Measurements from ENCODE around the gene NKG7.

Gene NKG7

GRCh38 chr19:51333836-51334460 is 38.5 kb downstream of the NKG7 start:
- DNase-seq, result no peak

DNA sequence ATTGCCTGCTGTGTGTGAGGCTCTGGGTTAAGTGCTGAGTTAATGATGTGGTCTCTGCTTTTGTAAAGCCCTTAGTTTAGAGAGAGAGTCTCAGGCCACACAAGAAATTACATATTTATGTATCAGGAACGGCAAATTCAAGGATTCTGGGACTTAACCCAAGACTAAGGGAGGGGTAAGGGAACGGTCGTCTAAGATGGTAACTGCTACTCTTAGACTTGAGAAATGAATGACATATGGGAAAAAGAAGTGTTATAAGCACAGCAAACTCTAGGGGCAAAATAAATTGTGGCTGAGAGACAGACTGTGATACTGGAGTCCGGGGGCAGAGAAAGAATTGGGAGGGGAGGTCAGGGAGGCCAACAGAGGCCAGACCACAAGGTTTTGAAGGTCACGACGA is 40.7 kb downstream of the NKG7 start:
- DNase-seq, result no peak

- no peak for DNase-seq
These were observed 41.3 kb downstream of the NKG7 start for GRCh38 chr19:51331193-51331592.

- DNase-seq, result no peak
These were observed 42.1 kb downstream of the NKG7 start for GRCh38 chr19:51330366-51330765.

DNA sequence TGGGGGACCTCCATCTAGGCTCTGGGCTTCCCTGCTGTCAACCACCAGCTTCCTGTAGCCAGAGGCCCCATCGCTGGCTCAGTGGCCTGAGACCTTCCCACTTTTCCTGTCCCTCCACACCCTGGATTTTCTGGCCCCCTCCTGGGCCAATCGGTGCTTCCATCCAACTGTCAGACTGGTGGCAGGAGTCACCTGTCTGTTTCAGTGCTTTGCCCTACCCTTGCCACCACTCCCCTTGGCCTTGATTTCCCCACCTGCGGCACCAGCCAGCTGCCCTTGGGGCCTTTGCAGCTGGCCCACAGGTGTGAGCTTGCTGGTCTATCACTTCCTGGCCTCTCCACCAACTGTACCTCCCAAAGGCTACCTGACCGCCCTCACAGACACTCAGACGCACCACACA is 43.0 kb downstream of the NKG7 start:
- no peak for DNase-seq

DNA sequence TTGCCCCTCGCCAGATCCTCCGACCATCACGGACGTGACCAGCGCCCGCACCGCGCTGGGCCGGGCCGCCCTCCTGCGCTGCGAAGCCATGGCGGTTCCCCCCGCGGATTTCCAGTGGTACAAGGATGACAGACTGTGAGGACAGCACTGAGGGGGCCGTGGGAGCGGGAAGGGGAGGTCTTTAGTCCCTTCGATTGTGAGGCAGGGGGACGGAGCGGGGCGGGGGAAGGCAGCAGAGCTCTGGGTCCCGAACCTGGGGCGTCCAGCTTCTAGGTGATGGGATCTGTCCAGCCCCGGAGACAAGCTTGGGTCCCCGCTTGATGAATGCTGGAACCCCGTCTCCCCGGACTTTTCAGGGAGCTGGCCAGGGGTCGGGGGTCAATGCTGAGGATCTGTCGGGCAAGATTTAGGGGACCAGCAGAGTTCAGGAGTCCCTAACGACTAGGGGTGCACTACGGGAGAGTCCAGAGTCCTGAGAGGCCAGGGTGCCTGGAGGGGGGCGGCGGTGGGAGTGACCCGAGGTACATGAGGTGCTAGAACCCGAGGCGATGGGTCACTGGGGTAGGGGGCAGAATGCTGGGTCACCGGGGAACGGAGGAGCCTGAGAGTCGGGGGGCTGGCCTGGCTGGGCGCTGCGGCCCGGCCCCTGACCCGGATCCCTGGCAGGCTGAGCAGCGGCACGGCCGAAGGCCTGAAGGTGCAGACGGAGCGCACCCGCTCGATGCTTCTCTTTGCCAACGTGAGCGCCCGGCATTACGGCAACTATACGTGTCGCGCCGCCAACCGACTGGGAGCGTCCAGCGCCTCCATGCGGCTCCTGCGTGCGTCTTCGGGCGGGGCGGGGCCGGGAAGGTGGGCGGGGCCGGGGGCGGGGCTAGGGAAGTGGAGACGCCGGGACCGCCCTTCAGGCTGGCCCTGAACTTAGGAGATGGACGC is 45.1 kb downstream of the NKG7 start:
- peak; percentile 2 for DNase-seq

DNA sequence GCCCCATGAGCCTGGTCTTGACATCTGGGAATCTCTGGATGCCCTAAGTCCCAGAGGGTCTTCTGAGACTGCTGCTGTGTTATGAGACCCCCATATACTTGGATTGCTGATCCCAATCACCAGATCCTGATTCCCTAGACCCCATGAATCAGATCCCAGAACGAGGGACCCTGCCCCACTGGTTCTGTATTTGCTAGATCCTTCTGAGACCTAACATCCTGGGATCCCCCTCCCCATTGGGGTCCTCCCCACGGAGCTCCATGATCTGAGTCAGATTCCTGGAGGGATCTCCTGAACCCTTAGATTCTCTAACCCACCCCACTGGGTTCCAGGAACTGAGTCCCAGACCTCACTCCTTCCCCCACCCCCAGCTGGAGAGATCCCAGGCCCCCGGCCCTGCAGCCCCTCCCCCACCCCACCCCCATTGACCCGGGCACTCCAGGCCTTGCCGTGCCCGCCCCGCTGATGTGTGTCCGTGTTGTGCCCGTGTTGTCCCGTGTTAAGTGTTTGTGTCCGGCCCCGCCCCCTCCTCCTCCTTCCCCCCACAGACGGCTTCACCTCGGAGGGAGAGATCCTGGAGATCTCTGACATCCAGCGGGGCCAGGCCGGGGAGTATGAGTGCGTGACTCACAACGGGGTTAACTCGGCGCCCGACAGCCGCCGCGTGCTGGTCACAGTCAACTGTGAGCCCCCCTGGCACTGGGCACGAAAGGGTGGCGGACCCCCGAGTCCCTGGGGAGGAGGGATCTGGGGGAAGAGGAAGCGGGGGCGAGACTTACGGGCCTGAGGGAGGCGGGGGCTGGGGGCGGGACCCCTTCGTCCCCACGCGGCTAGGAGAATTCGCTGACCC is 46.0 kb downstream of the NKG7 start:
- no peak for DNase-seq

DNA sequence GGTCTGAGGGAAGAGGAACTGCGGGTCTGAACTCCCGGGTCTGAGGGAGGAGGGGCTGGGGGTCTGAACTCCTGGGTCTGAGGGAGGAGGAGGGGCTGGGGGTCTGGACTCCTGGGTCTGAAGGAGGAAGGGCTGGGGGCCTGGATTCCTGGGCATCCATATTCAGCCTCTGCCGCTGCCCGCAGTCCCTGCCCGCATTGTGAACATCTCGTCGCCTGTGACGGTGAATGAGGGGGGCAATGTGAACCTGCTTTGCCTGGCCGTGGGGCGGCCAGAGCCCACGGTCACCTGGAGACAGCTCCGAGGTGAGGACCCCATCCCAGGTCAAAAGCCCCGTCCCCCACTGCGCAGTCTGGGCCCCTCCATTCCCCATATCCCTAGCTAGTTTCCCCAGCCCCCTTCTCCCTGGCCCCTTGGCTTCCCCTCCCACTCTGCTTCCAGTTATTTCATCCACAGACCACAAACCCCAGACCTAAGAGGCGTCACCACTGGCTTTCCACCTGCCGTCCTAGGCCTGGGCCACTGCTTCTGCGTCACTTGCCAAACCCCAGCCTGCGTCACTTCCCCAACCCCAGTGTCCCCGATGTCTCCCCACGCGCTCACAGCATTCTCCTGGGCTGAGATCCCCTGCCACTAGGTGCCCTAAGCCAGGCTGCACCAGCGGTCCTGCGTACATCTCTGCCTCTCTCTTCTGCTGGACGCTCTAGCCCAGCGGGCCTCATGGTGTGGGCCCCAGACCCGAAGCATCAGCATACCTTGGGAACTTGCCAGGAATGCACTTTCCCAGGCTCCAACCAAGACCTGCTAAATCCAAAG is 47.1 kb downstream of the NKG7 start:
- no peak for DNase-seq

DNA sequence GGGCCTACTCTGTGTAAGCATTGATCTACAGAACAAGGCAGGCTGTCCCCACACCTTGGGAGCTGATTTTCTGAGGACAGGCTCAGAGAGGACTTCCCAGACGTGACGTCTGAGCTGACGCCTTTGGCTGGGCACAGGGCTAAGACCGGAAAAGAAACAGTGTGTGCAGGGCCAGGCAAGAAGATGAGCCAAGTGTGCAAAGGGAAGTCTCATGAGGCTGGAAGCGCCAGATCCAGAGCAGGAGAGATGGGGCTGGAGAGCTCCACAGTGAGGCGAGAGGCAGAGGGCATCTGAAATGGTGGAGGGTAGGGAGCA is 48.3 kb downstream of the NKG7 start:
- no peak for DNase-seq

GRCh38 chr19:51323481-51324166 is 48.8 kb downstream of the NKG7 start:
- DNase-seq, result no peak

- no peak for DNase-seq
These were observed 50.7 kb downstream of the NKG7 start for GRCh38 chr19:51321799-51322198.

Data from kidney glomerular epithelial cell (primary cell).